ENCODE data around the gene CCDC120.

CCDC120 gene

GRCh38 chrX:49058794-49059193, at the start of gene CCDC120:
Gene CCDC120, plus strand, starts transcription at chrX:49058999. Its CDS starts 3,043 bp downstream, at chrX:49062042.
- peak; percentile 68 for DNase-seq (ENCODE audit: low spot score)

DNA sequence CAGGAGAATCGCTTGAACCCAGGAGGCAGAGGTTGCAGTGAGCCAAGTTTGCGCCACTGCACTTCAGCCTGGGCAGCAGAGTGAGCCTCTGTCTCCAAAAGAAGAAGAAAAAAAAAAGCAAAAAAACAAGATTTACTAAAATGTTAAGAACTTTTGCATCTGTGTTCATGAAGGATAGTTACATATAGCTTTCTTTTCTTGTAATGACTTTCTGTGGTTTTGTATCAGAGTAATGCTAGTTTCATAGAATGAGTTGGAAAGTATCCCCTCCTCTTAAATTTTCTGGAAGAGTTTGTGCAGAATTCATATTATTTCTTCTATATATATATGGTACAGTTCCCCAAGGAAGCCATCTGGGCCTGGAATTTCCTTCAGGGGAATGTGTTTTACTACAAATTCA, 39.7 kb upstream of the CCDC120 start:
- no peak for DNase-seq (ENCODE audit: low spot score)

- no peak for DNase-seq (ENCODE audit: low spot score)
Measured at GRCh38 chrX:49019599-49020249, 39.1 kb upstream of the CCDC120 start.

GRCh38 chrX:49029876-49030275, 28.9 kb upstream of the CCDC120 start:
- DNase-seq (ENCODE audit: low spot score), result peak; percentile 60

GRCh38 chrX:49030283-49030682, 28.5 kb upstream of the CCDC120 start:
- DNase-seq (ENCODE audit: low spot score), result no peak

GRCh38 chrX:49037883-49038475, 20.8 kb upstream of the CCDC120 start:
- no peak for DNase-seq (ENCODE audit: low spot score)

- DNase-seq (ENCODE audit: low spot score), result peak; percentile 70
Measured at GRCh38 chrX:49039598-49040375, 19.0 kb upstream of the CCDC120 start.

DNA sequence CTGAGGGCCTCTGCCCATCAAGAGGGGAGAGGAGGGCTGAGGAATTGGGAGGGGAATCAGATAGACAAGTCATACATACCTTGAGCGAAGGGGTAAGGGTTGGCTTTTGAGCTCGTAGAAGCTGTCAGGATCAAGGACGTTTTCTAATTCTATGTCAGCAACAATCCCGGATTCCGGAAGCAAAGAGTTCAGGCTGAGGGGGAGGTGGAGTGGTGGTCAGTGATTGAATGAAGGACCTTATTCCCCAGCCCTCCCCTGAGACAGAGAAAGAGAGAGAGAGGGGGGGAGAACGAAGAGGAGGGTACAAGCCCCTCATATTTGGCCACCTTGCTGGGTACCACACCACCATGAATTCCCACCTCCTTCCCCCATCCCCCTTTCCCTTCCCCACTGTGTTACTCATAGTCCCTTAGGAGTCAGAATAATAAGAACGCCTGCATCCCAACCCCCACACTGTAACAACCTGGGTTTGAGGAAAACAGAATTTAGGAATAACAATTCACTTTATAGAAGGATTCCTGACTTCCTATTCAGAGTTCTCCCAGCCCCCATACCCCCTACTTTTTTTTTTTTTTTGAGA, 18.3 kb upstream of the CCDC120 start:
- no peak for DNase-seq (ENCODE audit: low spot score)

GRCh38 chrX:49041744-49042580, 16.8 kb upstream of the CCDC120 start:
- no peak for DNase-seq (ENCODE audit: low spot score)

- no peak for DNase-seq (ENCODE audit: low spot score)
Measured at GRCh38 chrX:49042581-49043219, 16.1 kb upstream of the CCDC120 start.

GRCh38 chrX:49043220-49043986, 15.4 kb upstream of the CCDC120 start, which contains the start of gene TFE3:
Gene TFE3, minus strand, starts transcription at chrX:49043357. Its CDS starts 131 bp downstream, at chrX:49043226.
- peak; percentile 81 for DNase-seq (ENCODE audit: low spot score)

DNA sequence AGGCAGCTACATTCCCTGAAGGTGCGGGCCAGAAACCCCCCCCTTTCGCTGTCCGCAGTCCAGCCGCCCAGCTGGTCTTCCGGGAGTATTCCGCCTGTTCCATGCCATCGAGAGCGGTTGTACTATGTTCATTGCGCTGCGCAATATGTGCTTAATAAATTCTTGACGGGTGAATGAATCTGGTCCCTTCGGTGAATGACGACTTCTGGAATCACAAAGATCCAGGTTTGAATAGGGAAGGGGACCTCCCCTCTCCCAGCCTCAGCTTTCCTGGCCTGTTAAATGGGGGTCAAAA, 14.9 kb upstream of the CCDC120 start:
- DNase-seq (ENCODE audit: low spot score), result no peak

- DNase-seq (ENCODE audit: low spot score), result peak; percentile 81
Measured at GRCh38 chrX:49053223-49054072, 5.4 kb upstream of the CCDC120 start.

- no peak for DNase-seq (ENCODE audit: low spot score)
Measured at GRCh38 chrX:49054073-49054762, 4.6 kb upstream of the CCDC120 start.

GRCh38 chrX:49059201-49059600, 402 bp downstream of the CCDC120 start:
- no peak for DNase-seq (ENCODE audit: low spot score)

DNA sequence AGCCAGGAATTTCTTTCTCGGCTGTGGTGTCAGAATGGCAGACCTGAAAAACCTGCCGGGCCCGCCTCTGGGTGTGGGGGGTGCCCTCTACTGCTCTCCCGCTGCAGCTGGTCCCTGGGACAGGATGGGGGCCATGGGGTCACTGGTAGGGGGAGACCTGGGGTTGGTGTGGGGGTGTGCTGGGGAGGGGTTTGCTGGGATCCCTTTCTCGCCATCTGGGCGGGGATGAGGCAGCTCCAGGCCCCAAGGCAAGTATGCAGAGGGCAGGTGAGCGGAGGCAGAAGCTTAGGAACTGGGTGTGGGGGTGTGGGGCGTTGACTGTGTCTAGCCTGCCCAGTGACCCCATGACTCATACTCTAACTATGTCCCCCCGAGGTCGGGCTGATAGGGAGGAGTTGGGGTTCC, 884 bp downstream of the CCDC120 start:
- no peak for DNase-seq (ENCODE audit: low spot score)

DNA sequence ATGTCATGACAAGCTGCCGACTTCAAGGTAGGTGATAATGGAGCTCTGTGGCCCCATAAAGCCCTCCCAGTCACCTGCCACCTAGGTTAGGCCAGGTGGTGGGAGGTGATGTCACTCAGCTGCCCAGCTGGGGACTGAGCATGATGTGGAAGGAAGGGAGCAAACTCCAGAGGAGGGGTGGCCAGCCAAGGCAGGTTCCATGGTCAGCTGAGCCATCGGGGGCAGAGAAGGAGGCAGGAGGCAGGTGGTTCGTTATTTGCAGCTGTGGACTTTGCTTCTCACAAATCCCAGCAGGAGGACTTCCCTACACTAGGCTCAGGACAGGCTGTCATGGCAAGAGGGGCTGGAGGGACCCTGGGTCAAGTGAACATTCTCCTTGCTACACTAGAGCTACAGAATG, 2.1 kb downstream of the CCDC120 start:
- no peak for DNase-seq (ENCODE audit: low spot score)

DNA sequence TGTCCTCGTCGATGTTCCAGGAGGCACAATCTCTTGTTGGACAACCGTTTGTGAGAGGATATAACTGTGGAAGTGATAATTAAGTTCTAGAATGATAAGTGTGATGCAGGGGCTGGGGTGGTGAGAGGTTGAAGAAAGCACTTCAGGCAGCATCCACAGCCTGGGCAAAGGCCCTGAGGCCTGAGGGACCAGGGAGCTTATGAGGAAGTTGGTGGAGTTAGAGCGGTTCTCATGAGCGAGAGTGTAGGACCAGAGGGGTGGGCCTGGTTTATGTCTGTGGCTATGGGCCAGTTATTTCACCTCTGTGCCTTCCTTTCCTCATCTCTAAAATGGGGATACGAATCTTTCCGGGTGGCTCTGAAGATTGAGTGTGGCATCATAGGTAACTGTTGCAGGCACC, 2.7 kb downstream of the CCDC120 start:
- DNase-seq (ENCODE audit: low spot score), result no peak

- DNase-seq (ENCODE audit: low spot score), result no peak
Measured at GRCh38 chrX:49061916-49062315, 3.1 kb downstream of the CCDC120 start.

All from iPS-NIHi11 (cell line).